Lower leg skin (tissue), 3 donors: Measurements from ENCODE around the gene ERICH6B.

Experiments used
- CTCF ChIP-seq, 3 donors: fragments of 450-650 bp; IDR thresholded peaks; one replicate each; pipeline ENCODE4 v1.5.1; 2016; ENCODE audit warnings: antibody characterized with exemption in 3 of 3, mild to moderate bottlenecking in 3 of 3, moderate library complexity in 2 of 3
- POLR2A ChIP-seq, 2 donors: fragments of 450-650 bp; IDR thresholded peaks; one replicate each; pipeline ENCODE4 v1.6.1; 2016 to 2017; ENCODE audit warnings: antibody characterized with exemption in 2 of 2, mild to moderate bottlenecking in 1 of 2, moderate library complexity in 1 of 2

DNA sequence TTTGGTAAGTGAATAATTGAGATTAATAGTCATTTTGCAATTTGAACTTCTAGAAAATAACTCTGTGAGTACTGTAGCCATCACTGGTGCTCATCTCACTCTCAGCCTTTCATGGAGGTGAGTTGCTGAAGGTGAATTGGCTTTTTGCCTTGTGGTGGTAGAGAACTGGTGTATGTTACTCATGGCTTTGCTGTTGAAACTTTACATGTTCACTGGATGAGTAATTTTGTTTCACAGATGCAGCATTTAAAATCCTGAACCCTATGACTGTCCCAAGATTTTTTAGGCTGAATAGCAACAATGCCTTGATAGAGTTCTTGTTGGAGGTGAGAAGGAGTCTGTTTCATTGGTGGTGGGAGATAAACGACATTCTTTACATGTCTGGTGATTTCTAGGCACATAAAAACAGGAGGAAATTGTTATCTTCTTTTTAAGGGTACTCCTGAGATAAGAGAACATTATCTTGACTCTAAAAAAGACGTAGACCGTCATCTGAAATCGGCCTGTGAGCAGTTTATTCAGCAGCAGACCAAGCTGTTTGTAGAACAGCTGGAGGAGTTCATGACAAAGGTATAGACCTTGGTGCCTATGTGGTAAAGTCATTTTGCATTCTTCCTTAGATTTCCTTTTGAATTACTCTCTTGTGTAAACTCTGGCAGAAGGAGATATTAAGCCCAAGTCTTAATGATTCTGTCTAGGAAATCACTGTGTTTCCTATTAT, 96.9 kb downstream of the ERICH6B start:
- no peak for TF ChIP-seq CTCF (IDR thresholded peaks at IDR 0.05)
- TF ChIP-seq POLR2A (IDR thresholded peaks at IDR 0.05) = no peak
